UCSD-AML1 (cell line): ENCODE measurements around the gene TMEM184C.

Experiments used
- DNase-seq: peaks from one replicate; lab custom pipeline; 2025; ENCODE audit not compliant: unreplicated experiment; lab: John Stamatoyannopoulos, UW

The TMEM184C gene

DNA sequence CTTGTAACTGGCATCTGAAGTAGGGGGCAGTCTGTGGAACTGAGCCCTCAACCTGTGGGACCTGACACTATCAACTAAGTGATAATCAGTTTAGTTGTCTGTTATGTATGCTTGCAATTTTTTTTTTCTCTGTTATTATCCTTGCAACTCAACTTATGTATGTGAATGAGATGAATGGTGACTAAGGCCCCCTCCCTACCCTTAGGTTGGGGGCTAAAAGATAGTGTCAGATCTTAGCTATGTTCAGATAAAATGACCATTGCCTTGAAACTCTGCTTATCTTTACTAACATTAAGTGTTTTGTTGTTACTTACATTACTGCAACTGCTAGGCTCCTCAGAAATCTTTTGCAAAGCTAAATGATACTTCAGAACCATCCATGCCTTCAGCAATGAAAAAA, 31.5 kb downstream of the TMEM184C start:
- no peak for DNase-seq

GRCh38 chr4:147651563-147651962, 34.4 kb downstream of the TMEM184C start:
- DNase-seq, result no peak

- no peak for DNase-seq
Observed at GRCh38 chr4:147655639-147656038, 38.4 kb downstream of the TMEM184C start.

GRCh38 chr4:147658501-147658900, 41.3 kb downstream of the TMEM184C start:
- DNase-seq, result no peak

- no peak for DNase-seq
Observed at GRCh38 chr4:147674073-147674472, 56.9 kb downstream of the TMEM184C start.

DNA sequence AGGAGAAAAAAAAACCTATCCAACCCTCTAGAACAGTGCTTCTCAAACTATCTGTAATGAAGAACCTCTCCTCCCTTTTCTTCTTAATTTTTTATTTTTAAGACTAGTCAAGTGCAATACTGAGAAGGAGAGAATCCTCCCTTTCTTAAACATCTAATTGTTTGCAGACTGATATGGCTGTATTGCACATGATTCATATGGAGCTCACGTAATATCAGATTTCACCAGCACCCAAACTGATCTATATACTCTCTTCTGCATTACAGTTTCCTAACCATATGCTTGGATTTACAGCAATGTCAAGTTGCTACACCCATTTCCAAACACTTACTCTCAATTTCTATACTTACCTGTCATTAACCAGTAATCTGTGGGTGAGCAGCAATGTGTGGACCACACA, 57.3 kb downstream of the TMEM184C start:
- DNase-seq, result no peak

GRCh38 chr4:147678106-147678505, 60.9 kb downstream of the TMEM184C start:
- DNase-seq, result no peak

DNA sequence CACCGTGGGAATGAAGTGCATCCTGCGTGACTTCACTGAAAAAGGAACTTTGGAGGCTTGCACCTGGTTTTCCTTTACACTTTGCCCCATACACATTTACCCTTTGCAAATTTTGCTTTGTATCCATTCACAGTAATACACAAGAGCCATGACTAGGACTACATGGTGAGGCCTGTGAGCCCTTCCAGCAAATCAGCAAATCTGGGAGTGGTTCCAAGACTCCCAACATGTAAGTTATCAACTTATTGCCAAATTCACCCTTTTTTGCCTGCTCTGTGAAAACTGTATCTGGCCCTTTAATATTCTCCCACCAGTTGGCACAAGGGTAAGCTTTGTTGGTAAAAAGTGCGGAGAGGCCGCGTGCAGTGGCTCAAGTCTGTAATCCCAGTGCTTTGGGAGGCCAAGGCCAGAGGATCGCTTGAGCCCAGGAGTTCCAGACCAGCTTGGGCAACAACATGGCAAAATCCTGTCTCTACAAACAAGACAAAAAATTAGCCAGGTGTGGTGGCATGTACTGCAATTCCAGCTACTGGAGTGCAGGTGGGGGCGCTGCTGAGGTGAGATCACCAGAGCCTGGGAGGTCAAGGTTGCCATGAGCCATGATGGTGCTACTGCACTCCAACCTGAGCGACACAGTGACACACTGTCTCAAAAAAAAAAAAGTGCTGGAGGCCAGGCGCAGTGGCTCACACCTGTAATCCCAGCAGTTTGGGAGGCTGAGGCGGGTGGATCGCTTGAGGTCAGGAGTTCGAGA, 61.8 kb downstream of the TMEM184C start:
- DNase-seq, result no peak

DNA sequence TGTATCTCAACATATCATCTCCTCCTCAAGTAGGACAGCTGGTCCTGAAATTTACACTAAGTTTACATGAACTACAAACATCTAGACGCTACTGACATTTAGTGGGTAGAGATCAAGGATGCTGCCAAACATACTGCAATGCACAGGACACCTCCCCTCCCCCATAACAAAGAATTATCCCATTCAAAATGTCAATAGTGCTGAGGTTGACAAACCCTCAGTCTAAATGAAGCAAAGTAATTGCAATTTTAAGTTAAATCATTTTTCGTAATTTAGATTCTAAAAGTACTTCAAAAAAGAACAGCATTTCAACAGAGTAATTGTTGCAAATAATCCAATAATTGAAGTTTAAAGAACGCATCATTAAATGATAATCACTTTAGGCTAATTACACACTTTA, 65.6 kb downstream of the TMEM184C start:
- DNase-seq, result no peak

DNA sequence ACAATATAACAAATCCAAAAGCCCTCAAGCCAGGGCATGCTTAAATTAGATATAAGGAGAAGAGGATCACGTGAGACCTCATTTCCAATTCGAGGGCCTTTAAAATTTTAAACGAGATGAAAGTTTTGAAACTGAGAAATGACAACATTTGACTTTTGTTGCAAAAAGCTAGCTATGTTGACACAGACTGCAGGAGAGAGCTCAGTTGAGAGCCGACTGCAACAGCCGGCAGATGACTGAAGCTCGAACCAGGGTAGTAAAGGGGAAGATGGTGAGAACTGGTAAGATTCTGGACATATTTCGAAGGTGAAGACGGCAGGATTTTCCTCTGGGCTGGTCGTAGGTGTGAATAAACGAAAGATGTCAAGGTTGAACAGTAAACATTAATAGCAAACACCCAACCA, 66.0 kb downstream of the TMEM184C start:
- peak; percentile 11 for DNase-seq

DNA sequence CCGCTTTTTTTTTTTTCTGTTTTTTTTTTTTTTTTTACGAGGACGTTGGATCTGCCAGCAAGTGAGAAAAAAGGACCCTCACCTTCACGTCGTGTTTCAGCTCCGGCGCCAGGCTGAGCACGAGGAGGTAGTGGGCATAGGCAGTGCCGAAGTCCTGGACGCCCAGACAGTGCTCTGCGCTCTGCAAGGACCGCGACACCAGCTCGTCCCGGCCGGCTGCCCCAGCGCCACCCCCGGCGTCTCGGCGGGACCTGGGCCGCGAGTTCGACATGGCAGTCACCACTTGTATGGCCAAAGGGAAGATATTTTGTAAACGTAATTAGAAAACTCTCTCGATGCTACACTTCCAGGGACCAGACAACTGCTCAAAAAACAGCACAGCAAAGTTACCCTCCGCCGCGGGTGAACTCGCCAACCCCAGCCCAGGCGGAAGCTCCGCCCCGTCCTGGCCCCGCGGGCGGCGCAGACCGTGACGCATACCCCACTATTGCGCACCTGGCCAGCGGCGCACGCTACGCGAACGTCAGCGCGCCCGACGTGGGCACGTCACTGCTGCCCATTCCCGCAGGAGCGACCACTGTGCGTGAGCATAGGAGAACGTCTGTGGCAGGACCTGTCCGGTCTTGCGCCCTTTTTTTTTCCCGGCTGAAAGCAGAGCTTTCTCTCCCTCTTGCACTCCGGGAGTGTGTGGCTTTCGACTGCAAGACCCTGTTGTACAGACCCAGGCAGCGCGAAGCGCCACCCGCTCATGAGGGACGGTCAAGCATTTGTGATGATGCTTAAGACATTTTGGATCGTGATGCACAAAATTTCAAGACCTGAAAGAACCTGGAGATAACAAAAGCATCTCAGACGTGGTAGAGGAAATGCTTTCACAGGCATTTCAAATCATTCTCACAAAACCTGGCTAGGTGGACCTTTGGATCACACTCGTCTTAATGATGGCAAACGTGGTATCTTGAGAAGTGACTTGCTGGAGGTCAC, 66.8 kb downstream of the TMEM184C start, which contains the start of gene PRMT9:
Gene PRMT9 (minus strand): TSS at position 447 of the 984 bp plus-strand sequence. CDS start 176 bp downstream, at position 271.
- DNase-seq, result peak; percentile 93

- DNase-seq, result no peak
Observed at GRCh38 chr4:147689067-147689466, 71.9 kb downstream of the TMEM184C start.

DNA sequence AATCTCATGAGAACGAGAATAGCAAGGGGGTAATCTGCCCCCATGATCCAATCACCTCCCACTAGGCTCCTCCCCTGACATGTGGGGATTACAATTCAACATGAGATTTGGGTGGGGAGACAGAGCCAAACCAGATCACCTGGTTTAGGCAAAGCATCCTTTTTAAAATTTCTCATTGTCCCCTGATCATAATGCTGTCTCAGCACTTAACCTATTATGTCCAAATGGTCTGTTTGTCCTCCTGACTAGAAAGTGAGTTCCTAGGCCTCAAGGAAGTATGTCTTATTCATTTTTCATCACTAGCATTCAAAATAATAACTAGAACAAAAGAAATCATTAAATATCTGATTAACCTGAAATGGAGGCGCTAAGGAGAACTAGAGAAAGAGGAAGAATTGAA, 74.6 kb downstream of the TMEM184C start:
- DNase-seq, result no peak

DNA sequence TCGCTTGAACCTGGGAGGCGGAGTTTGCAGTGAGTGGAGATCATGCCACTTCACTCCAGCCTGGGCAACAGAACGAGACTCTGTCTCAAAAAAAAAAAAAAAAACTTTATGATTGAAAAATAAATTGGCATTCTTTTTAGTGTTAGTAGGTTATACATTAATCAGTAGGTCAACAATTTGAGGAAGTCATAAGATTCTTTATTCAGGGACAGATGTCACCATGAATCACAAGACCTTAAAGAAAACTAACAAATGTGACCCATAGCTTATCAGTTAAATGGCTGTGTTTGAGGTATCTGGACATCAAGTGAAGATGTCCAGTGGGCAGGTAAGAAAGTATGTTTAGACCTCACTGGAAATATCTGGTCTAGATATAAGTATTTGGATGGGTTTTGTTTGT, 76.0 kb downstream of the TMEM184C start:
- DNase-seq, result no peak

- DNase-seq, result no peak
Observed at GRCh38 chr4:147696866-147697265, 79.7 kb downstream of the TMEM184C start.

- DNase-seq, result no peak
Observed at GRCh38 chr4:147704846-147705245, 87.6 kb downstream of the TMEM184C start.

GRCh38 chr4:147707892-147708672, 90.9 kb downstream of the TMEM184C start:
- peak; percentile 25 for DNase-seq

DNA sequence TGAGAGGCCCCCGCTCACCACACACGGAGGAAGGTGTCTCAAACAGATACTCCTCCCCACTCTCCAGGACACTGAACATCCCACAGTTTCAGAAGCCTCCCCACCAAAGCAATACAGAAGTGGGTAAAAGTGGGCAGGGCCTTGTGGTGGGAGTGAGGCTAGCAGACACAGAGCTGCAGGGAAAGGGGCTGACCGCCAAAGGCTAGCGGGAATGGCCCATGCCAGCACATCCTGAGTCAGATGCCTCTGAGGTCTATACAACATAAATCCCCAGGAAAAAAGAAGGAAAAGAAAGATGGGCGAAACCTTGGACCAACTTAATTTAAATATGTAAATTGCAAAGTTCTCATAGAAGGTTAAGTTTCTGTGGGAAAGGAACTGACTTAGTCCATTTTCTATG, 92.8 kb downstream of the TMEM184C start:
- no peak for DNase-seq

DNA sequence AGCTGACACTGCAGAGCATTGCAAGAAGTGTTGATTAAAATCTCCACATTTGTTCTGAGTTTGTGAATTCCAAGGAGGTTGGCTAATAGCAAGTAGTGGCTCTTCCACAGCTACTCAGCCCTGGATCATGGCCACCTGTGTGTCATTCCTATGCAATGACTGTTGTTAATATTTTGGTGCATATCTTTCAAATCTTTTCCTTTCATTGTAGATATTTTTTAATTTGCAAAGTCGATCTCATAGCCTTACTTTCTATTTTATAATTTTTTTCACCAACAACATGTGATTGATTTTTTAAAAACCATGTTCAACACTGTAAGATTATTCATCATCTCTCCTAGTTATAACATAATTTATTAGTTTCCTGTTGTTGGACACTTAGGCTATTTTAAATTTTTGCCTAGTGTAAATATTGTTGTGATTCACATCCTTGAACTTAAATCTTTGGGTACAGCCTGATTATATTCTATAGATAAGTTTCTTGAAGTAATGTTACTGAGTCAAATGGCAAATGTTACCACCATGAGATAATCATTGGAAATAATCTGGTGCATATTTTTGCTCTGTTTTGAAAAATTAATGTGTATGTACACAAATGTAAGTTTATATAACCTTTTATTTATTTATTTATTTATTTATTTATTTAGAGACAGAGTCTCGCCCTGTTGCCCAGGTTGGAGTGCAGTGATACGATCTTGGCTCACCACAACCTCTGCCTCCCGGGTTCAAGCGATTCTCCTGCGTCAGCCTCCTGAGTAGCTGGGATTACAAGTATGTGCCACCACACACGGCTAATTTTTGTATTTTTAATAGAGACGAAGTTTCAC, 97.6 kb downstream of the TMEM184C start:
- DNase-seq, result no peak

- DNase-seq, result no peak
Observed at GRCh38 chr4:147717878-147718277, 100.7 kb downstream of the TMEM184C start.
